GM18867 (cell line): ENCODE data around the gene APOD.

Source experiments
- ATAC-seq: cut with Tn5 transposase; IDR thresholded peaks from one replicate; pipeline ENCODE4 v1.9.1; 2021; ENCODE audit warnings: mild to moderate bottlenecking, moderate library complexity; ENCODE audit not compliant: unreplicated experiment

The APOD gene

DNA sequence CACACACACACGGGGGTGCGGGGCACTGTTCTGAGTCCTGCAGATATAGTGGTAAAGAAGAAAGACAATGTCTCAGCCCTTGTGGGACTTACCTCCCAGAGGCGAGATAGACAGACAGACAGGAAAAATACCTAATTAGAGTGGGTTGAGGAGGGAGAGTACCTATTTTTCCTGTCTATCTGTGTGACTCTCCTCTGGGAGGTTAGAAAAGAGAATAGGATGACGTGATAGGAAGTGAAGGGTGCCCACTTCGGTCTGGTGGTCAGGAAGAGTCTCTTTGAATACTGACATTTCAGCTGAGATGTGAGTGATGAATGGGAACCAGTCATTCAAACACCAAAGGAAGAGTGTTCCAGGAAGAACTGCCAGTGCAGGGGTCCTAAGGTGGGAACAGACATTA, 4.1 kb upstream of the APOD start:
- ATAC-seq: no peak

DNA sequence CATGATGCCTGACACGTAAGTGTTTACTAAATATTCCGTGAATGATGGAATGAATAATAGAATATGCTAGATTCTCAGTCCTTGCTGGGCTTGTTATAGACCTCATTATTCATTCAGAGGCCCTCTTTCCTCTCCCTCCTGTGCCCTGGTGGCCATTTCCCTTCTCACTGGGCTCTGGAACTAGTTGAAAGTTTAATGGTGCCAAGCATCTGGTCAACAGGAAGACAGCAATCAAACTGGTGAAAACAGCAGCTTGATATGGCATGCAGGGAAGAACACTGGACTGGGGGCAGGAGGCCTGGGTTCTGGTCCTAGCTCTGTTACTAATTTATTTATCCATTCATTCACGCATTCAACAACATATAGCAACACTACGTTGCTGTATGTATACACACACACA, 3.7 kb upstream of the APOD start:
- ATAC-seq: no peak

DNA sequence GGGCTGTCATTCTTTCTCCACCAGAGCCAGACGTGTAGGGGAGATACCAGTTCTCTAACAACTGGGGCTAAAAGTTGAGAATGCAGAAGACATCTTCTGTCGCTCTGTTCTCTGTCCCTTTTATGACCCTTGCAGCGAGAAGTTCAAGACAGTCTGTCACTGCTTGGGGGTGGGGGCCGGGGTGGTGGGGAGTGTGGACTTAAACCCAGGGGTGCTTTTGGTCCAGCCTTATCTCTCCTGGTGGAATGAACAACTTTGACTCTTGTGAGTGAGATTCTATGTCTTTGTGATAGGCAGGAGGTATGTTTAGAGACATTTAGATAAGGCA, 767 bp upstream of the APOD start:
- ATAC-seq: no peak

DNA sequence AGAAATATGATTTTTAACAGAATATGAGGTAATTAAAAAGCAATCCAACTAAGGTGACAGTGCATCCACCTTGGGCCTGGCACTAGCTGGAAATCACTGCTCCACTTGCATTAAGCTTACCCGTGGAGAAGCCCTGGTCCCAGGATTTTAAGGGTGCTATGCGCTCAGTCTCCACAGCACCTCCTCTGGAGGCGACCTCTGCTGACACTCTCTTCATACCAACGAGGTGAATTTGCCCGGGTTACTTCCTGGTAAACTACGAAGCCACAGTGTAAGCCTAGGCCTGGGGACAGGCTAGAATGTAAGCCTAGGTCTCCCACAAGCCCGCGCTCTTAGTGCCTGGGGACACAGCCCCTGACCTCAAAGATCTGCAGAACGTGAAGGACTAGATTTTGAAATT, 793 bp downstream of the APOD start:
- no peak for ATAC-seq

DNA sequence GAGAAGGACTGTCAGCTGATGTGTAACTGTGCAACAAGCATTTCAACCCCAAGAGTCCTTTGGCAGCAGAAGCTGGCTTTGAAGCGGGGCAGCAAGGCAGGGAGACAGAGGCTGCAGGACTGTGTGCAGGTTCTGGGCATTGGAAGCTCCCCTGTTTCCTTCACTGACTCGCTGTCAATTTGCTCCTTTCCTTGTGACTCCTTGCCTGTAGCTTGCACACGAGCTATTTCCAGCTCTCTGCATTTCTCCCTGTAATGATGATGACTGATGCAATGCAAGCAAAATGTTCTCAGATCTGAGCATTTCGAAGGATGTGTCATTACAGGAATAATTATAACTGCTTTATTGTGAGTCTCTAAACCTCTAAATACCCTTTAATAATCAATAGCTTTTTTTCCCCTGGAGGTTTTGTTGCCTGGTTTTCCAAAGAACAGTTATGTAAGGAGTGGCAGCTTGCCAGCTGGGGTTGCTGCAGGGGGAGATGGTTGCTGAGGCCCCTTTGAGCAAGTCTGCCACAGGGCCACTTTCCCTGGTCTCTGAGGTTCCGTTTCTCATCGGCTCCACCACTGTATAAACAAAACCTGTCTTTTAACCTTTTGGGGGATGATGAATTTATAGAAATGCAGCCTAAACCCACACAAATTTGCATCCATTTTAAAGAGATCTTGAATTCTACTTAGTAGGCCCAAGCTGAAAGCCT, 2.8 kb downstream of the APOD start:
- no peak for ATAC-seq

DNA sequence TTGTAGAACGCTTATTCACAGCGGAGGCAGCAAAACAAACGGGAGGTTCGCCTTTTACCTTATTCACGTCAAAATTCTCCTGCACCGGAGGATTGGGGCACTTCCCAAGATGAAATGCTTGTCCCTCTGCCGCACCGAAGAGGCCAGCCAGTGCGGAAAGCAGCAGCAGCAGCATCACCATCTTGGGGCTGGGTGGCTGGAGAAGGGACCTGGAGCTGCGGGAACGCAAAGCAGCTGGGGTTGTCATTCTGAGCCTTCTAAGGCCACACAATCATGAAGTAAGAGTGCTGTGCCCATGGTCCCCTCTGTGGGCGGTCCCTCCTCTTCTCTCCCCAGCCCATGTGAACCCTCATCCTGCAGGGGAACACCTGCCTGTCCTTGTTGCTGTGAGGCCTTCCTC, 4.5 kb downstream of the APOD start:
- ATAC-seq: no peak

DNA sequence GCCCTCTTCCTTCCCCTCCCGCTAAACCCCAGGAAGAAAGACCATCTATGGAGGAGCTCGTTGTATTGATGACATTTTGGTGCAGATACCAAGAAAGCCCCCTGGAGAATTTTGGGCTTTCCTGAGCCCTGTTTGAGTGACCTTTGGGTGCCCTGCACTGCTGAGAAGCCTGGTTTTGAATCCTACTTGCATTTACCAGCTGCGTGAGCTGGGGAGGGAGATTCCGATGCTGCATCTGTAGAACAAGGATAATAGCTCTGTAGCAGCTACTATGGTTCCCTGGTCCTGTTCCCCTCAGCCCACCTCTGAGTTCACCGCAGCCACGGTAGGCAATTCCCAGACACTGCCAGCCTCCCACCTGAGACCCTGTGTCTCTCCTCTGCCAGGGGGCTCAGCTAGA, 5.2 kb downstream of the APOD start:
- ATAC-seq: no peak

DNA sequence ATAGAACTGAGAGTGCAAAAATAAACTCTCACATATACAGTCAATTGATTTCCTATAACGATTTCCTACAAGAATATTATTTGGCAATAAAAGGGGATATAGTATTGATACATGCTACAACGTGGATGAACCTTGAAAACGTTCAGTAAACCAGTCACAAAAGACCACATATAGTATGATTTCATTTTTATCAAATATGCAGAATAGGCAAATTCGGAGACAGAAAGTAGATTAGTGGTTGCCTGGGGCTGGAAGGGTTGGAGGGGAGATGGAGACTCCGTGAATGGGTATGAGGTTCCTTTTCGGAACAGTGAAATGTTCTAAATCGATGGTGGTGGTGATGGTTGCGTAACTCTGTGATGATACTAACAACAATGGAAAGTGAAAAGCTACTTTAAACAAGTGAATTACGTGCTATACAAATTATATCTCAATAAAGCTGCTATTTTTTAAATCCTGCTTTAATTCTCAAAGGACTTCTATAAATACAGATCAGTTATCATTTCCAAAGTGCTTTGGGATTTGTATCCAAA, 6.0 kb downstream of the APOD start:
- ATAC-seq: no peak

DNA sequence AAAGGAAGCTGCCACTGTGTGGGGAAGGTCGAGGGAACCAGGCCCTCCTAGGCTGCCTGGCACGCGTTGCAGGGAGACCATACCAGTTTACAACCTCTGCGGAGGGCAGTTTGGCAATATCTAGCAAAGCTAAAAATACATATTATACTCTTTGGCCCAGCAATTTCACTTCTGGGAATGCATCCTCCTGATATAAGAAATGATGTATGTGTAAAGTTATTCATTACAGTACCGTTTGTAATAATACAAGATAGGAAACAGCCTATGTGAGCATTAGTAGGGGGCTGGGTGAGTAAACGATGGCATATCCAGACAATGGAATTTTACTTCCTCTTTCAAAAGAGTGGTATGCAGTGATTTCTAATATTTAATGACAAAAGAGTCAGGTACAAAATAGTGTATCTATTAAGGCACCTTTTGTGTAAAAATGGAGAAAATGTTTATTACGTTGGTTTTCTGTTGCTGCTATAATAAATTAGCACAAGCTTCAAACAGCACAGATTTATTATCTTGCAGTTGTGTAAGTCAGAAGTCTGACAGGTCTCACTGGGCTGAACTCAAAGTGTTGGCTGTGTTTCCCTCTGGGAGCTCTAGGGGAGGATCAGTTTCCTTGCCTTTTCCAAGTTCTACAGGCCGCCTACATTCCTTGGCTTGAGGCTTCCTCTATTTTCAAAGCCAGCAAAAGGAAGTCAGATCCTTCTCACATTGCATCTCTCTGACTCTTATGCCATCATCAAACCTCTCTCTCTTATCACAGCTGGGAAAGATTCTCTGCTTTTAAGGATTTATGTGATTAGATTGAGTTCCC, 9.0 kb downstream of the APOD start:
- no peak for ATAC-seq

DNA sequence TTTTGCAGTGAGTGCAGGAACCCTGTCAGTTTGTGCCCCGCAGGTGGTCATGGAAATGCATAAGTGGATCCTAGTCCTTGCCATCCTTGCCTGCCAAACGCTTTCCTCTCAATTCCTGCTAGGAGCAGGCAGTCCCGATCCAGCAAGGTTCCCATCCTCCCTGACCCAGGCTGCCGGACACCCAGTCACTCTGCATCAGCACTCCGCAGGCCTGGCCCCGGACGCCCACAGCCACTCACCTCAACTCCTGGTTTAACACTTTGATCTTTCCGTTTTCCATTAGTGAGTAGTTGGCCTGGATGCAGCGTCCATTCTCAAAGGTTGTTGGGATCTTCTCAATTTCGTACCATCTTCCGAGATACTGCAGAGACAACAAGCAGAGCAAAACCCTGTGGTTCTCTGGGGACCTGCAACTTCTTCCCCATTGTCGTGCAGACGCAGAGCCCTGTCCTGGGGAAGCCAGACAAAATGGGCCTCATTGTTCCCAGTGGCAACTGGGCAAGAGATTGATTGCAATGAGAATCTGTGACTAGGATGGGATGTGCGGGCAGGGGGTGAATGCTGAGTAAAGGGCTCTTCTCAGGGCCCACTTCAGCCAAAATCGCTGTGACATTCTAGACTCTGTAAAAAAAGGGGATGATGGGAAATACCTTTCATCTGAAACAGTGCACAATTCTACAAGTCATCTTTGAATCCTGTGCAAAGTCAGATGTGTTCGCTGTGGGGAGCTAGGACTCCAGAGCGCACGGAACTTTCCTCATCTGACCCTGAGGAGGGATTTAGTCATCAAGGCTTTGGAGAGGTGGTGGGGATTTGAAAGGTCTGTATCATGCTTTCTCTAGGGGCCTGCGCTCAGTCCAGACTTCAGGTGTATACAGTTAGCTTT, 9.9 kb downstream of the APOD start:
- ATAC-seq: no peak

DNA sequence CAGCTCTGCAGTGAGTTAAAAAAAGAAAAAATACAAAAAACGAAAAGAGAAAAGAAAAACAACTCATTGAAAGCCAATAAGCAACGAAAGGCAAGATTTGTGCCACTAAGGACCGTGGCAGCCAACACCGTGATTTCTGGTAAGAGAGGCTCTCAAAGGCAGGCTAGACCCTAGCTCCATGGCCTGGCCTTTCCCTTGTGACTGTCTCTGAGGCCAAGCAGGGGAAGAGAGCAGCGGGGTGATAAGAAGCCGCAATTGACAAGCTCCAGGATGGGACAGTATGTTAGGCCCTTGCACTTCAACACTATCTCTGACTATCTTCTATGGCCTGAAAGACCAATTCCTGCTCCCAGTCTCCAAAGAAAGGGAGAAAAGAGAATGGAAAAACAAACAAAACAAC, 12.4 kb downstream of the APOD start:
- ATAC-seq: no peak

DNA sequence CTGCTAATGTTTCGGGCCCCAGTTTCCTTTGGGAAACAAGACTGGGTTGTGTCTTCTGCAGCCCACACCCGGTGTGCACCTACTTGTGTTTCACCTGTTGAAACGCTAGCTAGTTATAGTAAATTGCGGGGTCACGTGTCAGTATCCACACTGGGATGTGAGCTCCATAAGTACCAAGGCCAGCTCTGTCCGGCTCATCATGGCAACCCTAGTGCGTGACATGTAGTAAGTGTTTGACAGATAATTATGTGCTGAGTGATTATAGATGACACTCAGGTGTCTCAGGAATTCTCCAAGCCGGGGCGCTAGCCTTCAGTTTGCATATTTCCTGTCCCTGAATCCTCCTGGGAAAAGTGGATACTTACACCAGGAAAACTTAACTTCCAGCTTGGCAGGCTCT, 12.8 kb downstream of the APOD start:
- no peak for ATAC-seq

DNA sequence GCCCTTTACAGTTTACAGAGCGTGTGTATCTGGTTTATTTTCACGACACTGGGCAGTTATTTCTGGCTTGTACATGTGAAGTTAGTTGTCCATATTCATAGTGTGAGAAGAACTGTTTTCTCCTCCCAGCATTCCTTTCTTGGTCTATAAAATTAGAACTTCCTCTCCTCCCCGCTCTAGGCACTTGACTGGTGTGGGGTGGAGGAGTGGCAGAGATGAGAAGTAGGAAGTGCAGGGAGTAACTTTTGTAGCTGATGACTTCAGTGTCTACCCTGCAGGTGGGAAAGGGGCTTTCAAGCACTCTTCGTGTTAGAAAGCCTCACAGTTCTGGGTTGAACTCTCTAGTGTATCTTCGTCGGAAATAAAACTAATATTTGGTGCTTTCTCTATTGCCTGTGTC, 13.4 kb downstream of the APOD start:
- no peak for ATAC-seq

DNA sequence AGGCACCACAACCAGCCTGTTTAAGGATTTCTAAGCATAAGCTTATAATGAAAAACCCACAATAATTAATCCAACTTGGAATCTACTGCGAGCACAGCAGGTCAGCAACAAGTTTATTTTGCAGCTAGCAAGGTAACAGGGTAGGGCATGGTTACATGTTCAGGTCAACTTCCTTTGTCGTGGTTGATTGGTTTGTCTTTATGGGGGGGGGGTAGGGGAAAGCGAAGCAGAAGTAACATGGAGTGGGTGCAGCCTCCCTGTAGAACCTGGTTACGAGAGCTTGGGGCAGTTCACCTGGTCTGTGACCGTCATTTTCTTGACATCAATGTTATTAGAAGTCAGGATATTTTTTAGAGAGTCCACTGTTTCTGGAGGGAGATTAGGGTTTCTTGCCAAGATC, 15.1 kb downstream of the APOD start:
- no peak for ATAC-seq

DNA sequence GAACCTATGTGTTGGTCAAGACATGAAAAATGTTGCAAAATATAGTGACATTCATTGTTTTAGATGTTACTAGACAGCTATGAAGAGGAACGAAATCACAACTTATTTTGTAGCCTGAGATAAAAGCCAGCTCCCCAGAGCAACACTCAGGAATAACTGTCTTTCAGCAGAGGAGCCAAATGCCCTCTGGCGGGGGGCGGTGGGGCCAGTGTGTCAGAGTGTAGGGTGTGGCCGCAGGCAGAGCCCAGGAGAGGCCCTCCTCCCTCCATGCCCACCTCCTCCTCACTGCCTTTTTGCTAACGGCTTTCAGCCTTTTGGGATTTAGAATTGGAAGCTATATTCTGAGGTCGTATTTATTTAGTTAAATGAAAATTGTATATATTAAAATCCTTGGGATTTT, 16.9 kb downstream of the APOD start:
- no peak for ATAC-seq

DNA sequence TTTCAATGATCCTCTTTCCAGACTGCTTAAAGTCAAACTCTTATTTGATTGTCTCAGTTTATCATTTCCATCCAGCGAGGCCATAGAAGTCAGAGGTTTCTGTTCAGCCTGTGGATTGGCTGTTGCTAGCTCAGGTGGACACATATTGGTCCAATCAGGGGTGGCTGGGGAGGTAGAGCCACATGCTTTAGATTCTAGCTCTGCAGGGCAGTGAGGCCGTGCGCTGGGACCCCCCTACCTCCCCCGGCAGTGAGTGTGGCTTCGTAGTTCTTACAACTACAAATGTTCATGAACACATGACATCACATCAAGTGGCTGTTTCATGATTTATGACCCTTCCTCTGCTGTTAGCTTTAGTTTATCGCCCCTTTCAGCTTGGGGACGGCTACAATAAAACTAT, 18.0 kb downstream of the APOD start:
- ATAC-seq: no peak

DNA sequence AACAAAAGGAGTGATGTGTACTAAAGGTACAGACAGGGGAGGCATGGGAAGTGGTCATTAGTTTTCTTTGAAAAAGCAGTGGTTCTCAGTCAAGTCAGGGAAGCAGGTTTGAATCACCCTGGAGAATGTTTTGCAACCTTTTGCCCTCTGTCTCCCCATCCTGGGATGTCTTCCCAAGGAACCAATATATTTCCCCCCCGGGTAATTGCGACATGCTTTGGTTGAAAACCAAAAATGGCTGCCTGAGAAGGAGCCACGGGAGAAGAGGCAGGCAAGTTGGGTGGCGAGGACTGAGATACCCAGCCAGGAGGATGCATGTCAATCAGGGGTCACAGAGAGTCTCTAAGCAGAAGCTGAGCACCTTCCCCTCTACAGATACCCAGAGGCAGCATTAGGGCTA, 20.4 kb downstream of the APOD start:
- ATAC-seq: no peak

DNA sequence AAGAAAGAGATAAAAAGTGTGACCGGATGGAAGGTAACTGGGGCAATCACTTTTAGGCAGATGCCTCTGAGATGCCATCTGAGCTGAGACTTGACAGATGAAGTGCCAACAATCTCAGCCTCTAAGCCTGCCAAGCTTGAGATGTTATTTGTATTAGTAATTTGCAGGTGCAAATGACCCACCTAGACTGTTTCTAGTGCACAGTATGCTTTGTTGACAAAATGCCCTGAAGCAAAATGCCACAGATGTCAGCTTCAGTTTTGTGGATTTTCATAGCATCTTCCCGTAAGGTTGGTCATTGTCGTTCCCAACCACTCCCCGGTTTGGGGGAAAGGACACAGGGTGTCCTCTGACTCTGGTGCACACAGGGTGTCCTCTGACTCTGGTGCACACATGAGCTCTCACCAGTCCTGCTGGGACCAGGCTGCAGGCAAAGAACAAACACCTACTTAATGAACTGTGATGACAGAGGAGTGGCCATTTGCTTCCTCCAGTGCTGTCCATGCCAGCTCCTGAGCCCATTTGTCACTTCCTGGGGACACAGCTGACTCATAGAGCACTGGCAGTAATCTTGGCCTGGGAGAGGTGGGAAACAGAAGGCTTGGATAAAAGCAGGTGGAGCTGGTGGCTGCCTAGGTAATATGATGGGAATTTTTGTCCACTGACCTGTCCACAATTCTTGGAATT, 23.9 kb downstream of the APOD start:
- ATAC-seq: no peak

DNA sequence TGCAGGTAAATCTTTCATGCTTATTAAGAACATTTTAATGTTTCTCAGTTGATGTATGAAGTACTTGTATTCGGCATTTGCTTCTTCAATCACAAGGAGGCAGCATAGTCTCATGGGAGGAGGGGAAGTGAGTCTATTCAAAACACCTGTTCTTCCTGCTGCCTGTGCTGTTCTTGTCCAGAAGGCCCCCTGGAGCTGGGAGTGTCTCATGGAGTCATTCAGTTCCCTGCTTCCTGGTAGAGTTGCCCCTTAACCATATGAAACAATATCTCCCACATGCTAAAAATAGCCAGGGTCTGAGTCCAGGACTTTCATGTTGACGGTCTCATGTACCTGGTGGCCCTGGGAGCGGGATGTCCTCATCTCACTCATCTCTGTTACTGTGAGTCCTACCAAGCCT, 25.1 kb downstream of the APOD start:
- ATAC-seq: no peak

DNA sequence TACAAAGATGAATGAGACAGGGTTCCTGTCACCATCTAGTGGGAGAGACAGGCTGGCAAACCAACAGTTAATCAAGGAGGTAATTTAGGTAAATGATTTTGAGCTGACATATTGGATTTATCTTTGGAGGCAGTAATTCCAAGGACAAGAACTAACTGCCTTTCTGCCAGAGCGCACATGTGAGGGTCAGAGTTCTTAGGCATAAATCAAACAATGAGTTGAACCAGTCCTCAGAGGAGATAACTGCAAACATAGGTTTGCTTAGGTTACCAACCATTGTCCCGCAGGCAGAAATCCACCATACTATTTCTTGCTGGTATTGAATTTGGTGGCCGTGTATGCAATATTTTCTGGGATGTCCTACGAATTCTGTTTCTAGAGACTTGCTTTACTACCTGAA, 26.4 kb downstream of the APOD start:
- no peak for ATAC-seq

DNA sequence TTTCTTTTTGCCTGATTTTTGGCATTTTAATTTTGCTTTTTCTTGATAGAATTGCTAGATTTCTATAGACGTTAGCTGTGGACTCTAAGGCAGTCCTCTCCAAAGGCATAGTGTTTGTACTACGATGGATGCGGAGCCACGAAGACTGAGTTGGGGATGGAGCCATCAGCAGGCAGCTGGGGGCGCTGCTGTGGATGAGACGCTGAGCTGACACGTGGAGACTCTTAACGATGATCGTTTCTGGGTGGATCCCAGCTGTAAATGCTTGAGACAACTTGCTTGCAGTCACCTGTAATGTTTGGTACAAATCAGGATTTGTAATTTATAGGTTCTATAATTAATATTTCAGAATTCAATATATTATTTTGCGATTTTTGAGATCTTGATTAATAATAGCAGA, 27.4 kb downstream of the APOD start:
- ATAC-seq: no peak
